PC-9 (cell line): Measurements from ENCODE around the gene TGFBR3L.

Experiments
- CTCF ChIP-seq: fragments of 200-600 bp; sonication (generic); conservative IDR thresholded peaks from 2 replicates; pipeline ENCODE4 v1.6.1; 2017; ENCODE audit warnings: mixed run types, antibody characterized with exemption, mild to moderate bottlenecking, moderate library complexity
- EZH2 ChIP-seq: fragments of 200-600 bp; sonication (generic); IDR thresholded peaks from 2 replicates; pipeline ENCODE4 v1.8.0; 2017; ENCODE audit warnings: antibody characterized with exemption, low read depth

GRCh38 chr19:7959211-7959610 lies 44.6 kb downstream of the TGFBR3L start:
- TF ChIP-seq CTCF (no peak), EZH2 (no peak)
